Germinal center (tissue), 1 donor: ENCODE results near the gene CATSPER1.

Experiments
- DNase-seq: peaks from one replicate; pipeline ENCODE4 v3.0.0; 2012; ENCODE audit warnings: mixed read lengths, low spot score

The CATSPER1 gene

GRCh38 chr11:66026017-66026529 lies at the start of gene CATSPER1:
Gene CATSPER1, minus strand, starts transcription at chr11:66026479. Its CDS starts 100 bp downstream, at chr11:66026379.
- no peak for DNase-seq

GRCh38 chr11:66075273-66075672 lies 49.0 kb upstream of the CATSPER1 start:
- no peak for DNase-seq

GRCh38 chr11:66073669-66074068 lies 47.4 kb upstream of the CATSPER1 start:
- no peak for DNase-seq

GRCh38 chr11:66072518-66072917 lies 46.2 kb upstream of the CATSPER1 start:
- no peak for DNase-seq

- DNase-seq, result no peak
Measured at GRCh38 chr11:66072081-66072480, 45.8 kb upstream of the CATSPER1 start.

- DNase-seq, result no peak
Measured at GRCh38 chr11:66071381-66071801, 45.1 kb upstream of the CATSPER1 start.

- peak; percentile 53 for DNase-seq
Measured at GRCh38 chr11:66070604-66071380, 44.5 kb upstream of the CATSPER1 start.

- peak; percentile 93 for DNase-seq
Measured at GRCh38 chr11:66069715-66070603, 43.7 kb upstream of the CATSPER1 start, which contains the start of gene PACS1. Gene PACS1, plus strand, starts transcription at chr11:66070272. Its CDS starts 215 bp downstream, at chr11:66070487.

- peak; percentile 82 for DNase-seq
Measured at GRCh38 chr11:66068923-66069714, 42.8 kb upstream of the CATSPER1 start.

GRCh38 chr11:66068154-66068821 lies 42.0 kb upstream of the CATSPER1 start:
- peak; percentile 81 for DNase-seq

GRCh38 chr11:66067640-66068039 lies 41.4 kb upstream of the CATSPER1 start:
- DNase-seq, result no peak

GRCh38 chr11:66066751-66067150 lies 40.5 kb upstream of the CATSPER1 start:
- no peak for DNase-seq

GRCh38 chr11:66064571-66064970 lies 38.3 kb upstream of the CATSPER1 start:
- DNase-seq, result no peak

GRCh38 chr11:66063900-66064299 lies 37.6 kb upstream of the CATSPER1 start:
- no peak for DNase-seq

GRCh38 chr11:66062408-66062807 lies 36.1 kb upstream of the CATSPER1 start:
- DNase-seq, result no peak

- no peak for DNase-seq
Measured at GRCh38 chr11:66061268-66061667, 35.0 kb upstream of the CATSPER1 start.

- no peak for DNase-seq
Measured at GRCh38 chr11:66059966-66060680, 33.8 kb upstream of the CATSPER1 start.

- no peak for DNase-seq
Measured at GRCh38 chr11:66056501-66056900, 30.2 kb upstream of the CATSPER1 start.

- no peak for DNase-seq
Measured at GRCh38 chr11:66055021-66055420, 28.7 kb upstream of the CATSPER1 start.

- no peak for DNase-seq
Measured at GRCh38 chr11:66052664-66052982, 26.3 kb upstream of the CATSPER1 start.
